HG03039 (cell line): ENCODE results near the gene RNF225.
A peak's percentile ranks its signal among the peaks of the same experiment; 100 is the strongest.
"Not testable (repeated sequence)": the region's sequence is repeated elsewhere in the genome, so short reads cannot be mapped to it uniquely, and the experiment has no call there.

Experiments used
- ATAC-seq: cut with Tn5 transposase; IDR thresholded peaks from one replicate; pipeline ENCODE4 v1.9.1; 2021; ENCODE audit warnings: mild to moderate bottlenecking, moderate library complexity; ENCODE audit not compliant: unreplicated experiment

Gene RNF225

DNA sequence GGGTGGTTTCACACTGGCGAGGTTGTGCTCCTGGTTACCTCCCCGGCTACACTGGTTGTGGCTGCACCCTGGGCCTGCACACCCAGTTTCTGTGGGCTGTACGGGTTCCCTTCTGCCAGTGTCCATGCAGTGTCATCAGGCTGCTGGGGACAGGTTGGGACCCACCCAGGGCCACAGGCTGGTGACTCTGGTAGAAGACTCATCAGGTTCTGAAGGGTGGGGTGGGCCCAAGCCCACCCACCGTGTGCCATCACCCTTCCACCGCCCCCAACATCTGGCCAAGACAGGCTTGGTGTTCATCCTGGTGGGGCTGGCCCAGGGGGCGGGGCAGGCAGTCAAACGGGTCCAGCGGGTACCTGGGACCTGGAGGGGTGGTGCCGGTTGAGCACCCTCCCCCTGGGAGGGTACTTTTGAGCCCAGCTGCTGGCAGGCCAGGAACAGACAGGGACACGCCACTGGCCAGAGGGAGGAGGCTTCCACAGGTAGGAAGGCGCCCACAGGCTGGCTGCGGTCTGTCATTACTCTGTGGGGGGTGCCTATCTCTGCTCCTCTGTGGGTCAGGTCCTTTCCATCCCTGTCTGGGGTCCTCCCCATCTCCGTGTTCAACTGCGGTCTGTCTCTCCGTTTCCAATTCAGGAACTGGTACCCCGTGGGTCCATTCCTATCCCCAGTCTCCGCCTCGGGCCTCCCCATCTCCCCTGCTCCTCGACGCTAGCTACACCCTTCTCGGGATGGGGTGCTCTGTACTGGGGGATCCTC, at the start of gene RNF225:
Gene RNF225, plus strand, starts transcription at position 437 of the 759 bp plus-strand sequence. CDS start 434 bp downstream, outside the sequence.
- no peak for ATAC-seq

DNA sequence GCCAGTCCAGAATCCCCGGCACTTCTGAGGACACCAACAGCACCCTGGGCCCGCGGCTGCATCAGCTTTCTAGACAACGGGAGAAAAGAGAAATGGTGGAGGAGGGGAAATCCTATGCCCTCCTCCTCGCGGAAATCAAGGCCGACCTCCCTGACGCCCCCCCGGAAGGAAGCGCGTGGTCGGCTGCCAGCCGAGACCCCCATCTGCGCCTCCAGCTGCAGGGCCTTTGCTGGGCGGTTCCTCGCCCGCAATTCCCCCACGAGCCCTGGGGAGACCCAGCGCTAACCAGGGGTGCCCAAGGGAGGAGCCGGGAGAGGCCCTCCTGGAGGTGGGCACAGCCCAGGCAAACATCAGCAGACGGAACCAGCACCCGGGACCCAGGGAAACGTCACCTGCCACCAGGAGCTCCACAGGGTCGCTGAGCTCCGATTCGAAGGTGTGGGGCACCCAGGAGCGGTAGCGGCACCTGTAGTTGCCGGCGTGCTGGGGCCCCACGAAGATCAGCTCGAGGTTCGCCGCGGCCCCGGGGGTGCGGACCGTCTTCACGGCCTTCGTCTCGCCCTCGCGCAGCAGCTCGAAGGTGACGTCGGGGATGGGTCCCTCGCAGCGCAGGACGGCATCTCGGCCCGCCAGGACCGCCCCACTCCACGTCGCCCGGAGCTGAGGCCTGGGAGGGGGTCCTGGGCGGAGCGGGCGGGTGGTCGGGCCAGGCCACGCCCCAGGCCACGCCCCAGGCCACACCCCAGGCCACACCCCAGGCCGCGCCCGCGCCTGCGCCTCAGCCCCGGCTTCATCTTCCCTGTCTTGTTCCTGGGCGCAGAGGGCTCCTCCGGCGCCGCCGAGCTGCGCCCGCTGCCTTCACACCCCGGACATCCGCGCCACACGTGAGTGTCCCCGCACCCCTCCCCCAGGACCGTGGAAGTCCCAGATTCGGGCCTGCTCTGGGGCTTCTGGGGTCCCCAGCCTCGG, 48.2 kb upstream of the RNF225 start:
- peak; percentile 82 for ATAC-seq

DNA sequence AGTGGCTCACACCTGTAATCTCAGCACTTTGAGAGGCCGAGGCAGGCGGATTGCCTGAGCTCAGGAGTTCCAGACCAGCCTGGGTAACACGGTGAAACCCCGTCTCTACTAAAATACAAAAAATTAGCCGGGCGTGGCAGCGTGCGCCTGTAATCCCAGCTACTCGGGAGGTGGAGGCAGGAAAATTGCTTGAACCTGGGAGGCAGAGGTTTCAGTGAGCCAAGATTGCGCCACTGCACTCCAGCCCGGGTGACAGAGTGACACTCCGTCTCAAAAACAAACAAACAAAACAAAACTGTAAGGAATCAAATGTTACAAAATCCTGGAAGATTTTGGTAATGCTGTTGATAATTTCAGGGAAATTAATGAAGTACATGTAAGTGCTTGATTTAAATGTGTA, 47.4 kb upstream of the RNF225 start:
- not testable (repeated sequence) for ATAC-seq

DNA sequence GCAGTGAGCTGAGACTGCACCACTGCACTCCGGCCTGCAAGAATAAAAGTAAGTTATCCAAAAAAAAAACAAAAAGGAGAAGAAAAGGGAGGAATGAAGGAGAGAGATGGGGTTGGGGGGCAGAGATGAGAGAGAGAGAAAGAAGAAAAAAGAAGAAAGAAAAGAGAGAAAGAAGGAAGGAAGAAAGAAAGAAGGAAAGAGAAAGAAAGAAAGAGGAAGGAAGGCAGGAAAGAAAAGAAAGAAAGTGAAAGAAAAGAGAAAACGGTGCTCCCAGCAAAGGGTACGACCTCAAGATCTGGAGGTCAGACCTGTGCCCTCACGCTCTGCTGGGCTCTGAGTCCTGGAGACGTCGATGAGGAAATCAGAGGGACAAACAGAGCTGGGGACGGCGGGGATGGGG, 45.9 kb upstream of the RNF225 start:
- ATAC-seq, result no peak

DNA sequence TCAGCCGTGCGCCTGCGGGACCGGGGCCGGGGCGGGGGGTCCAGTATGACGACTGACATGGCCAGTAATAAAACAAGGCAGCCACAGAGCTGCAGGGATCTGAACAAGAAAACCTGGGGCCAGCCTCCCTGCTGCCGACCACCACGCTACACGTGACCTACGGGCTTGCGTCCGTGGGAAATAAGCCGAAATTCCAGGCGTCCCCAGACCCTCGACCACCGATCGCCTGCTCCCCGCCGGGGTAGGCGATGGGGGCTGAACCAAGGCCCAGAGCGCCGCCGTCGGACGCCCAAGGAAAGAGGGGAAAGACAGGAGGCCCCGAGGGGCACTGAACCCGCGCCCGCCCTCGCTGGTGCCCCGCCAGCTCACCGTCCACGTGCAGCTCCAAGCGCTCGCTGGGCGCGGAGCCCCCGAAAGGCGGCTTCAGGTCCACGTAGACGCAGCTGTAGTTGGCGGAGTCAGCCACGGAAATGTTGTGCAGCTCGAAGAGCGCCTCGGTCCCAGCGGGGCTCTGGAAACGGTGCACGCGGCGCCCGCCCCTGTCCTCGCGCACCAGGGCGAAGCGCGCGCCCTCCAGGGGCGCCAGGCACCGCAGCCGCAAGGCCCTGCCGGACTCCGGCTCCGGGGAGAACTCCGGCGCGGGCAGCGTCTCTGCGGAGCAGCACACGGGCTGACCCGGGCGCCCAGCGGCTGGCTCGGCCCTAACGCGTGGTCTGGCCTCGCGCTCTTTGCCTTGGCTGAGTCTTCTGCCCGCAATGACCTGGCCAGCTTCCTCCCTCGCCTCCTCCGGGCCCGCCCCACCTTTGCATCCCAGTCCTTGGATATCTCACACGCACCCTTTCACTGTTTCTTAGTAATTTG, 45.2 kb upstream of the RNF225 start:
- no peak for ATAC-seq

DNA sequence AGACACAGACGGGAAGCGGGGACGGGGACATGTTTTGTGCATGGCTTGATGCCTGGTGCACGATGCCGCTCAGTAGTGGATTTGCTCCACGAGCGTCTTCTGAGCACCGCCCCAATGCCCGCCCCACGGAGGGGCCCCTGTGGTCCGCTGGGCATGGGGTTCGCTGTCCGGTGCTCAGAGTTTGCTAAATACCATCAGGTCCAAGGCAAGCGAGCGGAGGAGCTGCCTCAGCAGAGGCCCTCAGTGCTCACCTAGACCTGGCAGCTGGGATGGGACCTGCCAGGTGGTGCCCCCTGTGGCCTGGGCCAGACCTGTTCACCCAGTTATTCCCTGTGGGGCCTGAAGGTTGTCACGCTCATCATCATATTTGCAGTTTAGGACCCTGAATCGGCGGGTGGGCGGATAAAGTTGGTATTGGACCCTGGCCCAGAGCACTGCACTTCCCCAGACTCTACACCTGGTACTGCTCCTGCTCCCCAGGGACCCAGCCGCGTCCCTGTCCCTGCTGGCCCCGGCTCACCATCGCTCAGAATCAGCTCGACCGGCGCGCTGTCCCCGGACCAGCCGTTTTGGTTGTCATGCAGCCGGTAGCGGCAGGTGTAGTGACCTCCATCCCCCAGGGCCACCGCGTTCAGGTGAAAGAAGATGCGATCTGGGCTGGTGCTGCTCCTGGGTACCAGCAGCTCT, 44.4 kb upstream of the RNF225 start:
- no peak for ATAC-seq

DNA sequence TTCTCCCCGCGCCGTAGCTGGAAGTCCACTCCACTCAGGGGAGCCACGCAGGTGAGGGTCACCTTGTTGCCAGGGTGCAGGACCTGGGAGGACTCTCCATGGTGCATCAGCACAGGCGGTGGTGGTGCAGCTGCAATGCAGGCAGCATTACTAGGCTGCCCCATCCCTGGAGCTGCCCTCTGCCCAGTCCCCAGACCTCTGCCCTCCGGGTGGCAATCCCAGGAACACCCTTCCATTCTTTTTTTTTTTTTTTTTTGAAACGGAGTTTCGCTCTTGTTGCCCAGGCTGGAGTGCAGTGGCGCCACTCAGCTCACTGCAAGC, 43.9 kb upstream of the RNF225 start:
- no peak for ATAC-seq

DNA sequence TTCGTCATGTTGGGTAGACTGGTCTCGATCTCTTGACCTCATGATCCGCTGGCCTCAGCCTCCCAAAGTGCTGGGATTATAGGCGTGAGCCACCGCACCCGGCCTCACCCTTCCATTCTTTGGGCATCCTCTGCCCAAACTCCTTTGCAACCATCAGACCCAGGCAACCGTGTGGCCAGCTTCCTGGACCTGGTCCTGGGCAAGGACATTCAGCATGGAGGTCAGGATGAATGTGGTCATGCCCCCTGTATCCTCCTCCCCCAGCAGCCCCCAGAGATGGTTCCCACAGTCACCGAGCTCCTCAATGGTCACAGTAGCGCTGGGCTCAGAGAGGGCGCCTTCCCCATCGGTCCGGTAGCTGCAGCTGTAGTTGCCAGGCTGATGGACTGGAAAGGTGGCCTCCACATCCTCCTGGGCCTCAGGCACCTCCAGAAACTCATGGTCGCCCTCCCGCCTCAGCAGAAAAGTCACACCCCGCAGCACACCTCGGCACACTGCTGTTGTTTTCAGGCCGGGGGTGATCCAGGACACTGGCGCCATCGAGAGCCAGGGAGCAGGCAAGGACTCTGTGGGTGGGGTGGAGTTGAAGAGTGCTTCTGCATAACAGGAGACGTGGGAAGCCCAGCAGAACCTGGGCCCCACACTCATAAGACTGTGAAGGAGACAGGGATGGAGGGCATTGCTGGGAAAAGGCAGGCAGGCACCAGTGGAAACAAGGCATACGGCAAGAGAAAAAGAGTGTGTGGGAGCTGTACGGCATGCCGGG, 43.3 kb upstream of the RNF225 start:
- no peak for ATAC-seq

DNA sequence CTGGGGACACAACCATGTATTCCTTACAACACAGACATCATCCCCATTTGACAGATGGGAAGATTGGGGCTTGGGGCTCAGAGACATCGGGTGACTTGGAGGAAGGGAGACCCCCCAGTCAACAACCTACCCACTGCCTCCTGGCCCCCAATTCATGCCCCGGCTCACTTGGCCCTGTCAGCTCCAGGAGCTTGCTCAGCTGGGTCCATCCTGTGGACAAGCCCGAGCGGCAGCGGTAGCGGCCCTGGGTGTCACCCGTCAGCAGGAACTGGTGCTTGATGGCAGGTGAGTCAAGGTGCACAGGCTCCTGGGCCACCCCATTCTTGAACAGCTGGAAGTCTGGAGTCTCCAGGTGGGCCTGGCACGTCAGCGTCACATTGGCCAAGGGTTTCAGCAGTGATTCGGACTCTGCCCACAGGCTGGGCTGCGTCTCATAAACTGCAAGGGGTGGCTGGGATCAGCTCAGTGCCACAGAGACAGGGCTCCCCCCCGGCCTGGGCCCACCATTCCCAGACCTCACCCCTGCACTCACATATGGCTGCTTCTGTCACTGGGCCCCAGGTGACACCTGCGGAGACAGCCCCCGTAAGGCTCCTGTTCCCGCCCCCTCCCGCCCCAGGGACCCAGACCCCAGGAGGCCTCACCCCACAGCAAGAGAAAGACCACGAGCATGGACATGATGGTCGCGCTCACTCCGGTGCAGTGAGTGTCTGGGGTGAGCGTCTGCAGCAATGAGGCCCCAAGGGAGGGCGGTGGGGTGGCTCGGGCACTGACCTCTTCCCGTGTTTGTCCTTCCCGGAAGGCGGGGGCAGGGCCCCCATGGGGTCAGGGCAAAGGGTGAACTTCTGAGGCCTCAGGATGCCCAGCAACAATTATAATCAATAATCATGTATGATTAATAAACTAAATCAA, 42.4 kb upstream of the RNF225 start, which contains the start of gene A1BG:
Gene A1BG, minus strand, starts transcription at position 733 of the 912 bp plus-strand sequence. Its CDS starts 55 bp downstream, at position 678.
- no peak for ATAC-seq

DNA sequence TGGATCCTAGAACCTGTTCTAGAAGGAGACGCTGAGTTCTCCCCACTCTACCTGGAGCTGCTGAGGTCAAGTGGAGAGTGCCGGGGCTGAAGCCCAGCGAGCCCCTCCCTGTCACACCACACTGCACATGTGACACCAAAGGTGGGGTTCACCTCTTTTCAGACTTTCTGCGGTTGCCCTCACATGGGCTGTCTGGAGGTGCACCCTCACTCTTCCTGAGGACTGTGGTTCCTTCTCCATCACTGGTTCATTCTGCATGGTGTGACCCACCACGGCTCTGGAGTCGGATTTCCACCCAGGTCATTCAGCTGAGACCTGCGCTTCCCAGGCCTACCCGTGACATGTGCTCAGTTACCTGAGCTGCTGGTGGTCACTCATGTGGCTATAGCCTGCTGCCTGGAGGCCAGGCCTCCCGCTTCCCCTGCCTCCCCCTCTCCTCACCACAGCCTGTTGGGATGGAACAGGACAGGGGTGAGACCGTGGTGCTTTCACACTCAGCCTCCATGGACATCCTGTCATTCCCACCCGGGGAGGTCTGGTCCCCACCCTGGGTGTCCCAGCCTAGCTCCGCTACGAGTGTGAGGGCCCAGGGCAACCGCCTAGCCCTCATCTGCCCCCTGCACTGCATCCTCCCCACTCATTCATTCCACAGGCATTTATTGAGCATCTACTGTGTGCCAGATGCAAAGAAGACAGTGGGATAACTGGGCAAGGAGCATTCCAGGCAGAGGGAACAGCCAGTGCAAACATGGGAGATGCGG, 41.6 kb upstream of the RNF225 start:
- ATAC-seq, result no peak

DNA sequence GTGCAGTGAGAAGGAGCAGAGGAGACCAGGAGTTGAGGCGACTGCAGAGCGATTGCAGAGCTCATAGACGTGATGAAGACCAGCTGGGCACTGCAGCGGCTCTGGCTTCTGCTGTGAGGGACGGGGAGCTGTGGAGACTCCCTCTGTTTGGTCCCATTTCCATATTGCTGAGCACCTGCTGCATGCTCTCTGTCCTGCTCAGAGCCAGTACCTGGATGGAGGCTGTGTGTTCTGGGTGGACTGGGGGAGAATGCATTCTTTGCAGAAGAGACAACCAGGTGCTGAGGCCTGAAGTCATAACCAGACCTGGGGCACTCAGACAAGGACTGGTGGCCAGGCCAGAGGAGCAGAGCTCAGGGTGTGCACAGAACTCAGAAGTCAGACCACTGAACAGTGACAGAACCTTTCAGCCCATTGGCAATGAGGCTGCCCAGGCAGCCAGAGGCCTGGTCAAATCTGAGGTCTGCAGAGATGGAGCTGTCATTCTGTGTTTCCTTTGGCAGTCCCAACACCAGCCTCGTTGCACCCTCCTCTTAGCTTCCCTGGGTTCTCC, 40.9 kb upstream of the RNF225 start:
- ATAC-seq, result no peak

DNA sequence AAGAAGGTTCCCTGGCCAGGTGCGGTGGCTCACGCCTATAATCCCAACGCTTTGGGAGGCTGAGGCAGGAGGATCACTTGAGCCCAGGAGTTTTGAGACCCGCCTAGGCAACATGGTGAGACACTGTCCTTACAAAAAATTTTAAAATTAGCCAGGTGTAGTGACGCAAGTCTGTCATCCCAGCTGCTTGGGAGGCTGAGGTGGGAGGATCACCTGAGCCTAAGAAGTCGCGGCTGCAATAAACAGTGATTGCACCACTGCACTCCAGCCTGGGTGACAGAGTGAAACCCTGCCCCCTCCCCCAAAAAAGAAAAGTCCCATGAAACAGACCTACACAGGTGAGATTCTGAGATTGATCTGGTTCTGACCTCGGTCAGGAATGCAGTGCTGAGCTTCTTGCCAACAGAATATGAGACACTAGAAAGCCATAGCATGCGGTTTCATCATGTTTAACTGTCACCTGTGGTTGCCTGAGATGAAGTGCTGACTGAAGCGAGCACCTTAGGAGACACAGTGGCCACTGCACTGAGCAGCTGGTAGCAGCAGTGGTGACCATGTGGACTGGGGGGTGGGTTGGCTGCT, 40.1 kb upstream of the RNF225 start:
- no peak for ATAC-seq

DNA sequence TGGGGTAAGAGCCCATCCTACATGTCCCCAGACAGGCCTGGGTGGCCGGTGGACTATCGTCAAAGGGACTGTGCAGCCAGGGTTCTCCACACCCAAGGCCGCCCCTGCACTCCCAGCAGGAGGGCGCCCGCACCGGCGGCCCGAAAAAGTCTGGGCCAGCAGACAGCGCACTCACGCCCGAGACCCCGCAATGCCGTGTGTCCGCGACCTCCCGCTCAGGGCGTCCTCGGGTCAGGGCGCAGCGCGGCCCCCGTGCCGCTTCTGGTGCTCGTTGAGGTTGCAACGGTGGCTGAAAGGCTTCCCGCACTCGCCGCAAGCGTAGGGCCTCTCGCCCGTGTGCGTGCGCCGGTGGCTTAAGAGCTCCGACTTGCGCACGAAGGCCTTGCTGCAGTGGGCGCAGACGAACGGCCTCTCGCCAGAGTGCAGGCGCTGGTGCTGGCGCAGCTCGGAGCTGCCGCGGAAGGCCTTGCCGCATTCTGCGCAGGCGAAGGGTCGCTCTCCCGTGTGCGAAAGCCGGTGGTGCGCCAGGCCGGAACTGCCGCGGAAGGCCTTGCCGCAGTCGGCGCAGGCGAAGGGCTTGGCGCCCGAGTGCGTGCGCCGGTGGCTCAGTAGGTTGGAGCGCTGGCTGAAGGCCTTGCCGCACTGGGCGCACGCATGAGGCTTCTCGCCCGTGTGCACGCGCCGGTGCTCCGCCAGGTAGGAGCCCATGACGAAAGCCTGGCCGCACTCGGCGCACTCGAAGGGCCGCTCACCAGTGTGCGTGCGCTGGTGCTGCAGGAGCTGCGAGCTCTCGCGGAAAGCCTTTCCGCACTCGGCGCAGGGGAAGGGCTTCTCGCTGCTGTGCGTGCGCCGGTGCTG, 39.3 kb upstream of the RNF225 start:
- ATAC-seq, result no peak

DNA sequence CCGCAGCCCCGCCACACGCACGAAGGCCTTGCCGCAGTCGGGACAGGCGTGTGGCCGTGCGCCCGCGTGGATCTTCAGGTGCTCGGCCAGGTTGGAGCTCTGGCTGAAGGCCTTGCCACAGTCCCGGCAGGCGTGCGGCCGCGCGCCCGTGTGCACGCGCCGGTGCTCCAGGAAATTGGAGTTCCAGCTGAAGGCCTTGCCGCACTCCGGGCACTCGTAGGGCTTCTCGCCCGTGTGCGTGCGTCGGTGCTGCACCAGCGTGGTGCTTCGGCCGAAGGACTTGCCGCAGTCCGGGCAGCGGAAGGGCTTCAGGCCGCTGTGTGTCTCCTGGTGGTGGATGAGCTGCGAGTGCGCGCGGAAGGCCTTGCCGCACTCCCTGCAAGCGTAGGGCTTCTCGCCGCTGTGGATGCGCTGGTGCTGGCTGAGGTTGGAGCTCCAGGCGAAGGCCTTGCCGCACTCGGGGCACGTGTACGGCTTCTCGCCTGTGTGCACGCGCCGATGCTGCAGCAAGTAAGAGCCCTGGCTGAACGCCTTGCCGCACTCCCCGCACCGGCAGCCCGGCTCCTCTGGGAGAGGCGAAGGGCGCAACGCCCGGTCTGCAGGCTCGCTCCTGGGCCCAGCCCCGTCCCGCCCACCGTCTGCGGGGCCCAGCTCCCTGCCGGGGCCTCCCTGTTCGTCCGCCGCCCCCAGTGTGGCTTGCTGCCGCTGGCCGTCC, 38.5 kb upstream of the RNF225 start:
- ATAC-seq, result no peak

DNA sequence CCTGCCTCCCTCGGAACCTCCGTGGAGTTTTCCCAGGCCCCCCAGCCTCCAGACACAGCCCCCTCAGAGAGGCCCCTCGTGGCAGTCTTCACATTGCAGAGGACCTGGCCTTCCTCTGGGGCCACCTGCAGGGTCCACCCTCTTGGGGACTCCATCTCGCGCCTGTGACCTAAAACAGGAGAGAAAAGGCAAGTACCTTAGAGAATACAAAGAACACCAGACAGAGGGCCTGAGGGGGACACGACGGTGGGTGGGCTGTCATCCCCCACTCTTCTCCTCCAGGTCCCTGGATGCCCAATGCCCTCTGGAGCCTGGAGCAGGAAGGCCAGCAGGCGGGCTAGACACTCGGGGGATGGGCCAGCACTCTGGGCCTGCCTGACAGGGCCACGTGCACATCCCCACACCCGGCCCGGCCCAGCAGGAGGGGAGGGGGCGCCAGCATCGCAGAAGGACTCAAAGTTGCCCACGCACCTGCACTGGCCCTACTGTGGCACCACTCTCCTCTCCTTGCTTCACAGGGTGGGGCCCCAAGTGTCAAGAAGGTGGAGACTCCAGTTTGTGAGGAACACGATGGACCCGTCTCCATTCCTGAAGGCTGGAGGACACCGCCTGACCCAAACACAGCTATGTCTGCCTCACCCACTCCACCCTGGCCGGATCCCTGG, 37.8 kb upstream of the RNF225 start:
- no peak for ATAC-seq
